Cerebellar nuclear complex (tissue), 1 donor: ENCODE results near the gene ACTN1.
"Not testable (repeated sequence)": the region's sequence is repeated elsewhere in the genome, so short reads cannot be mapped to it uniquely, and the experiment has no call there.

ENCODE experiments used
- DNase-seq, 2 experiments: peaks; one replicate each; lab custom pipeline; 2025; lab: John Stamatoyannopoulos, UW

ACTN1 gene

GRCh38 chr14:68986926-68987652 is 8.0 kb upstream of the ACTN1 start:
- no peak for DNase-seq

- DNase-seq, result no peak
Observed at GRCh38 chr14:68986225-68986624, 7.1 kb upstream of the ACTN1 start.

GRCh38 chr14:68984686-68985085 is 5.6 kb upstream of the ACTN1 start:
- DNase-seq, result no peak

GRCh38 chr14:68983191-68983590 is 4.1 kb upstream of the ACTN1 start:
- no peak for DNase-seq

- DNase-seq, result no peak
Observed at GRCh38 chr14:68982581-68982980, 3.5 kb upstream of the ACTN1 start.

- DNase-seq, result no peak
Observed at GRCh38 chr14:68981539-68981976, 2.5 kb upstream of the ACTN1 start.

GRCh38 chr14:68981139-68981538 is 2.0 kb upstream of the ACTN1 start:
- DNase-seq, result no peak

GRCh38 chr14:68979722-68980451 is 785 bp upstream of the ACTN1 start:
- no peak for DNase-seq

GRCh38 chr14:68978172-68978911 is 760 bp downstream of the ACTN1 start:
- DNase-seq, result no peak

GRCh38 chr14:68977718-68978171 is 1.4 kb downstream of the ACTN1 start:
- no peak for DNase-seq

GRCh38 chr14:68977180-68977717 is 1.9 kb downstream of the ACTN1 start:
- no peak for DNase-seq

GRCh38 chr14:68976160-68977067 is 2.7 kb downstream of the ACTN1 start:
- DNase-seq, result no peak

- DNase-seq, result no peak
Observed at GRCh38 chr14:68975667-68976066, 3.4 kb downstream of the ACTN1 start.

GRCh38 chr14:68974759-68975347 is 4.2 kb downstream of the ACTN1 start:
- DNase-seq, result no peak

- DNase-seq, result no peak
Observed at GRCh38 chr14:68973639-68974038, 5.5 kb downstream of the ACTN1 start.

- not testable (repeated sequence) for DNase-seq
Observed at GRCh38 chr14:68973219-68973565, 5.9 kb downstream of the ACTN1 start.

- DNase-seq, result no peak
Observed at GRCh38 chr14:68972507-68973218, 6.4 kb downstream of the ACTN1 start.

- no peak for DNase-seq
Observed at GRCh38 chr14:68971411-68972035, 7.6 kb downstream of the ACTN1 start.

GRCh38 chr14:68970736-68971135 is 8.4 kb downstream of the ACTN1 start:
- DNase-seq, result no peak
